Choroid plexus epithelial cell (primary cell): ENCODE results near the gene VAV2.

ENCODE experiments used
- DNase-seq: peaks from one replicate; pipeline ENCODE4 v3.0.0-alpha.2; 2010; ENCODE audit warnings: low read depth
- H3K4me3 ChIP-seq: 2 replicates; pipeline ENCODE4 v1.5.1; 2011; ENCODE audit warnings: low read depth, mild to moderate bottlenecking, control low read depth, low read length, moderate library complexity
- TF ChIP-seq, protein P1 (sequence below): conservative IDR thresholded peaks from 2 replicates; pipeline ENCODE4 v1.5.1; 2011; ENCODE audit warnings: low read depth, mild to moderate bottlenecking, control low read depth, inconsistent platforms, low read length, moderate library complexity

VAV2 gene

DNA sequence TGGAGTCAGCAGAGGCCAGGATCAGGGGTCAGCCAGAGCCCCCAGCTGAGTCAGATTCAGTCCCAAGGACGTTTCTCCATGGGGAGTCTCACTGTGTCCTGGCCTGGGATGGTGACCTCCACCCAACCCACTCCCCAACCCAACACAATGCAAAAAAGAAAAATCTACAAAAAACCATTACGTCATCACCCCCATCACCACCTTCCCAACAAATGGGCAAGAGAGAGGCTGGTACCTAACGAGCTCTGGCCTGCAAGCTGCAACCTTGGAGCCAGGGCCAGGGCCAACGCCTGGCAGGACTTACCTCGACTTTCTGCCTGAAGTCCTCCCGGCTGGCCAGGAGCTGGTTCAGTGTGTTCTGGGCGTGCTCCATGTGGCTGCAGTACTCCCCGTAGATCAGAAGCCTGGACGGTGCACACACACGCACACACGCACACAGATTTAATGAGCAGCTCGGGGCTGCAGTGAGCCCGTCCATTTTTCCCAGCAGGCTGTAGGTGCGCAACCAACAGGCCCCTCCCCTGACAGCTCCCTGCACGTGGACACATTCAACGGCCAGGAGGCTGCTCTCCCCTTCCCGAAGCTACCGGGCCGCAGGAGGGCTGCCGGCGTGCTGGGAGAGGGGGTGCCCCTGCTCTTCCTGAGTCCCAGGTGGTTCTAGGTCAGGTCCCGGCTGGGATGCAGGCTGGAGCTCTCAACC, 194.6 kb downstream of the VAV2 start:
- H3K4me3 ChIP-seq = no peak overlapping the region
- DNase-seq = no peak
- TF ChIP-seq, protein P1, sequence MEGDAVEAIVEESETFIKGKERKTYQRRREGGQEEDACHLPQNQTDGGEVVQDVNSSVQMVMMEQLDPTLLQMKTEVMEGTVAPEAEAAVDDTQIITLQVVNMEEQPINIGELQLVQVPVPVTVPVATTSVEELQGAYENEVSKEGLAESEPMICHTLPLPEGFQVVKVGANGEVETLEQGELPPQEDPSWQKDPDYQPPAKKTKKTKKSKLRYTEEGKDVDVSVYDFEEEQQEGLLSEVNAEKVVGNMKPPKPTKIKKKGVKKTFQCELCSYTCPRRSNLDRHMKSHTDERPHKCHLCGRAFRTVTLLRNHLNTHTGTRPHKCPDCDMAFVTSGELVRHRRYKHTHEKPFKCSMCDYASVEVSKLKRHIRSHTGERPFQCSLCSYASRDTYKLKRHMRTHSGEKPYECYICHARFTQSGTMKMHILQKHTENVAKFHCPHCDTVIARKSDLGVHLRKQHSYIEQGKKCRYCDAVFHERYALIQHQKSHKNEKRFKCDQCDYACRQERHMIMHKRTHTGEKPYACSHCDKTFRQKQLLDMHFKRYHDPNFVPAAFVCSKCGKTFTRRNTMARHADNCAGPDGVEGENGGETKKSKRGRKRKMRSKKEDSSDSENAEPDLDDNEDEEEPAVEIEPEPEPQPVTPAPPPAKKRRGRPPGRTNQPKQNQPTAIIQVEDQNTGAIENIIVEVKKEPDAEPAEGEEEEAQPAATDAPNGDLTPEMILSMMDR = no peak

DNA sequence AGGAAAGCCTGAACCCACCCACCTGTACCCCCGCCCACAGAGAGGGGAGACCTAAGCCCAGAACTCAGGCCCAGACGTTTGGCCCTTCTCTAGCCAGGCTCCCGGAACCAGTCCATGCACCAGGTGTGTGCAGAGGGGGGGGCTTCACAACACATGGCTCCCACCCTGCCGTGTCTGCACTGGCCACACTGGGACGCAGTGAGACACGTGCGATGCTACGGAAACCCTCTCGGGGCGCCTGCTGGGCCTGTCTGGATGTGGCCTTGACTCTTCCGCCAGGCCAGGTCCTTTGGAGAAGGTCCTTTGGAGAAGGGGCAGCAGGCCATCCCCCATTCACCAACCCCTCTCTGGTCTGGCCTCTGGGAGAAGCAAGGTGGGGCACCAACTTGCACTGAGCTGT, 195.6 kb downstream of the VAV2 start:
- no peak overlapping the region for H3K4me3 ChIP-seq
- DNase-seq = no peak
- TF ChIP-seq, protein P1 = no peak

DNA sequence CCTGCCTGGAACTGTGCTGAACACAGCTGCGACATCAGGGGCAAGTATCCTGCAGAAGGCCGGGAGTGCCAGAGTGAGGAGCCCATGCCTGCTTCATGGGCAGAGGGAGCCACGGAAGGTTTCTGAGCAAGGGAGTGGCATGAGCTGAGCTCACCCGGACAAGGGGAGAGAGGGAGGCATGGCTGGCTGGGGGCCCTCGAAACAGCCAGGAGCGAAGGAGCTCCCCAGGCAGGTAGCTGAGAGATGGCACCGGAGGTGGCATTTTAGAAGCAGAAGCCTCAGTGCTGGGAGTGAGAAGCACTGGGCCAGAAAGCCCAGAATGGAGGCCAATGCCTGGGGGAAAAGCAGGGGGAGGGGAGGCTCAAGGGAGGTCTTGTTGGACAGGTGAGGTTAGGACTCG, 197.1 kb downstream of the VAV2 start:
- H3K4me3 ChIP-seq = no peak overlapping the region
- TF ChIP-seq, protein P1 = no peak
- DNase-seq = no peak

DNA sequence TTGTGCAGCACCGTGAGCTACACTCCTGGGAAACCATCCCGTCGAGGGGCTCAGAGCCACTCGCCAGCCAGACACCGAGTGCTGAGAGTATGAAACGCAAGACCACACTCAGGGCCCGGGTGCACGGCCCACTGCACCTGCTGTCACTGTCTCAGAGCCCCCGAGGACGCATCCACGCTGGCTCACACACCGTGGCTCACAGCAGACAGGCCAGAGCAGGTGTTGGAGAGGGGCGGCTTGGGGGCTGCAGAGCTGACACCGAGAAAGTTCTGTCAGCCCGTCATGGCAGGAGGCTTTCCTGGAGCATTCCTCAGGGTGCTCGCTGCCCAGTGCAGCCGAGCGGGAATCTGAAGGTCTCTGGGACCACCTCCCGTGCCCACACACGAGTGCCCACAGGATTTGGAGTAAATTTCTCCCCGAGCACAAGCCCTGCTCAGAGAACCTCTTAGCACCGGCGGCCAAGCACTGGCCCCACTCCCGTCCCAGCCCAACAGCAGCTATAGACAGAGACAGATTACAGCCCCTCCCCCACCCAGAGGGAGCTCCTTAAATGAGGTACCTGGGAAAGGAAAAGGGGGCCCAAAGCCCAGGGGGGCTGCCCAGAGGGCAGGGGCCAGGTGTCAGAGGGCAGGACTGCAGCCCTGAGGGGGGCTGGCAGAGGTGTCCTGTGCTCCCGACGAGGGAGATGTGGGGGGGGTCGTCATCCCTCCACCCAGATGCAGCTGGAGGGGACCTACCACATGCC, 197.9 kb downstream of the VAV2 start:
- H3K4me3 ChIP-seq = no peak overlapping the region
- TF ChIP-seq, protein P1 = no peak
- DNase-seq = no peak

DNA sequence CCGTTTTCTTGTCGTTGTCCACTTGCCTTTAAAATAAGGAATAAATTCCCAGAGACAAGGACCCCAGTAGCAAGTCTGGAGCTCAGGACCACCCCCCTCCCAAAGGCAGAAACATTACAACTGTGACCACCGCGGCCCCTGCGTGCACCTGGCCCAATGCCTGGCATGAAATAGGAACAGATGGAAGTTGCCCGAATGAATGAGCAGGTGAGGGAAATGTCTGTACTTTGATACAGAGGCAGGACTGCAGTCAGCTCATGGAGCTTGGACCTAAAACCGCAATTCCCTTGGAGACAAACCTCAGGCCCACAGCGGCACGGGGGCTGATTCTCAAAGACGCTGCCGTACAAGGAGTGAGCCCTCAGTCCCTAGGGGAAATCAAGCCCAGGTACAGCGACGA, 198.7 kb downstream of the VAV2 start:
- DNase-seq = no peak
- TF ChIP-seq, protein P1 = no peak
- H3K4me3 ChIP-seq = no peak overlapping the region

DNA sequence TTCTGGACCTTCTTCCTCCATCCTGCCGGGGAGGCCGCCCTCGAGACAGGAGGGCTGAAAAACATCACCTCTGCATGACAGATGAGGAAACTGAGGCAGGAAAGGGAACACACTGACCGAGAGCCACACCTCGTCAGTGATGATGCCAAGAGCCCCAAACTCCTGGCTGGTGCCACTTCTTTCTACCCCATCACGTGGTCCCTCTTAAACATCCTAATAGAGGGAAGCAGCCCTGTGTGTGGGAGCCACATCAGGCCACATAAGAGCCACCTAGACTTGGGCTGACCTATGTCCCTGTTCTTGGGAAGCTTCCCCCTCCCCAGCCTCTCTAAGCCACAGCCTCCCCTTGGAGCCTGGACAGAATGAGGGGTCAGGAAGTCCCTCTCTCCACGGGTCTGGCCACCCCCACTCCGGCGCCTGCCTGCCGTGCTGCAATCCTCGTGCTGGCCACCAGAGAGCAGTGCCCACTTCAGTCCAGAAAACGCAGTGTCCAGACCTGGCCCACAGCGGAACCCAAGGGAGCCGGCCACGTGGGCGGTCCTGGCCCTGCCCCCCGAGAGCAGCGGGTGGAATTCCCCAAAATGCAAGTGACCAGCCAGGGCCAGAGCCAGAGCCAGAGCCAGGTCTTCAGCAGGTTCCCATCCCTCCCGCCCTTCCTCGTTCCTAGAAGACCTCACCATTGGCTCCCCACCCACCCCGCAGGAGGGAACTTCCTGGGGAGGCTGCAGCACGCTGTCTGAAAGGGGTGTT, 199.2 kb downstream of the VAV2 start:
- peak overlapping the region; percentile 17 for H3K4me3 ChIP-seq
- peak; percentile 81 for DNase-seq
- TF ChIP-seq, protein P1 = peak; percentile 95
